Measurements from ENCODE around the gene FAM174B.

Gene FAM174B

DNA sequence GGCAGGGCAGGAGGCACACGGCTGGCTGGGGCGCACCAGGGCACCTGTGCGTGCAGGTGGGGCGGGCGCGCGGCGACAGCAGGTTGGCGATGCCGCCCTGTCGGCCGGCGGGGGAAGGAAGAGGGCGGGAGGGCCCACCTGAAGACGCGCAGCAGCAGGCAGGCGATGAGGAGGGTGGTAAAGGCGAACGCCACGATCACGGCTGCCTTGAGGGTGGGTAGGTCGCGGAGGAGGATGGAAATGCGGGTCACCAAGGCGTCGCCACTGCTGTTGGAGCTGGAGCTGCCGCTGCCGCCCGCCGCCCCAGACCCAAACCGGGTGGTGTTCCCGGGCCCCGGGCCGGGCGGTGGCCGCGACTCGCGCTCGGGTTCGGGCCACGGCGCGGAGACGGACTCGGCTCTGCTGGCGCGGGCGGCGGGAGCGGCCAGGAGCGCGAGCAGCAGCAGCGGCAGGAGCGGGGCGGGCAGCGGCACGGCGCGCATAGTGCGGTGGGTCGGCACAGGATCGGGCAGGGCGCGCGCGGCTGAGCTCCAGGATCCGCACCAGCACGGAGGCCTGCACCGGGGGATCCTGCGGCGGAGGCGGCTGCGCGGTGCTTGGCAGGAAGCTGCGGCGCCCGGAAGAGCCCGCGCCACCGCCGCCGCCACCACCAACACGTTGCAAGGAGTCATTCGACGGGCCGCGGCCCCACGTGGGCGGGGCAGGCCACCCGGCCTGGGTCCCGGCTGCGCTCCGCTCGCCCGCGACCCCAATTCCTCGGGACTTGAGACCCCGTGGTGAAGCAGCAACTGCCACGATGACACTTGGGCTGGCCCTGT, at the start of gene FAM174B:
TSS of gene FAM174B (minus strand) at position 598 of the 818 bp plus-strand sequence.
- in situ Hi-C loops (cut with MboI; ENCODE audit: low sequenced_read_pairs) = no loop called here

GRCh38 chr15:92696096-92696495, 40.5 kb upstream of the FAM174B start:
- in situ Hi-C loops (cut with MboI; ENCODE audit: low sequenced_read_pairs) = no loop called here

GRCh38 chr15:92693691-92694331, 38.2 kb upstream of the FAM174B start:
- in situ Hi-C loops (cut with MboI; ENCODE audit: low sequenced_read_pairs) = no loop called here

GRCh38 chr15:92690395-92690794, 34.8 kb upstream of the FAM174B start:
- in situ Hi-C loops (cut with MboI; ENCODE audit: low sequenced_read_pairs) = no loop called here

GRCh38 chr15:92687746-92688145, 32.2 kb upstream of the FAM174B start:
- in situ Hi-C loops (cut with MboI; ENCODE audit: low sequenced_read_pairs) = no loop called here

- in situ Hi-C loops (cut with MboI; ENCODE audit: low sequenced_read_pairs) = no loop called here
Measured at GRCh38 chr15:92687195-92687602, 31.6 kb upstream of the FAM174B start.

DNA sequence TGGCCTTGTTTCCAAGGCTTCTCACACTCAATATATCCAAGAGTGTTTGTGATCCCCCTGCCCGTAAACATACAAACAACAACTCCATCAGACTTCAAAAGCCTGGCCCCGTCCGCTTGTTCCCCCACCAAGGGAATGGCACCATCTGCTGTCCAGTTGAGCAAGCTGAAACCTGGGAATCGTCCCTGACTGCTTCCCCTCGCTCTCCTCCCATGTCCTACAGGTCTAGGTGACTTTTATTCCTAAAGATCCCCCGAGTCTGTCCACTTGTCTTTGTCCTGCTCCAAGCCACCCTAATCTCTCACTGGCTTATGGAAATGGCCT, 27.9 kb upstream of the FAM174B start:
- in situ Hi-C loops (cut with MboI; ENCODE audit: low sequenced_read_pairs) = no loop called here

GRCh38 chr15:92682741-92683510, 27.4 kb upstream of the FAM174B start:
- in situ Hi-C loops (cut with MboI; ENCODE audit: low sequenced_read_pairs) = no loop called here

DNA sequence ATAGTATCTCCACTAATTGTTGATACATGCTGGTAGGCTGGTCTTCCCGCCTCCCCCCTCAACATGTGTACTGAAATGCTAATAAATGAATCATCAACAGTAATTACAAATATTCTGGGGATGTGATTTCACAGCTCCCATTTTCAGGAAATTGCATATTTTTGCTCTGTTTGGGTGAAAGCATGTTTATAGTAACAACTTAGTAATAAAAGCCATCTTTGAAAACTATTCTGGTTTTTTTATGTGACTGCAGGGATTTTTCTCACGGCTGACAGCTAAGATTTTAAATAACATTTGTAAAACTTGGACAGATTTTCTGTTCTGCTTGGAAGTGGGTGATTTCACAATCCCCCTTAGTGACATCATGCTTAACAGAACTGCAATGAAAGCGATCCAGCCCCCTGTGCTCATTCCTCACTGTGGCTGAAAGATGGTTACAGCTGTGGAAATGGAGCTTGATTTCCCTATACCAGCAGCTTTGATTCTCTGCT, 25.6 kb upstream of the FAM174B start:
- in situ Hi-C loops (cut with MboI; ENCODE audit: low sequenced_read_pairs) = no loop called here

DNA sequence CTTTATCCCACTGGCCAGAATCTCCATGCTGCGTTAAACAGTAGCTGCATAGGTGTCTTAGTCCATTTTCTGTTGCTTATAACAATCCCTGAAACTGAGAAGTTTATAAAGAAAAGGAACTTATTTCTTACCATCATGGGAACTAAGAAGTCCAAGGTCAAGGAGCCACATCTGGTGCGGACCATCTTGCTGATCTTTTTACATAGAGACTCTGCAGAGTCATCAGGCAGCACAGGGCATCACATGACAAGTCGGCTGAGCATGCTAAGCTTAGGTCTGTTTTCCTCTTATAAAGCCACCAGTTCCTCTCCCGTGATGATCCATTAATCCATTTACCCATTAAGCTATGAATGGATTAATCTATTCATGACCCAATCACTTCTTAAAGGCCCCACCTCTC, 22.4 kb upstream of the FAM174B start:
- in situ Hi-C loops (cut with MboI; ENCODE audit: low sequenced_read_pairs) = no loop called here

DNA sequence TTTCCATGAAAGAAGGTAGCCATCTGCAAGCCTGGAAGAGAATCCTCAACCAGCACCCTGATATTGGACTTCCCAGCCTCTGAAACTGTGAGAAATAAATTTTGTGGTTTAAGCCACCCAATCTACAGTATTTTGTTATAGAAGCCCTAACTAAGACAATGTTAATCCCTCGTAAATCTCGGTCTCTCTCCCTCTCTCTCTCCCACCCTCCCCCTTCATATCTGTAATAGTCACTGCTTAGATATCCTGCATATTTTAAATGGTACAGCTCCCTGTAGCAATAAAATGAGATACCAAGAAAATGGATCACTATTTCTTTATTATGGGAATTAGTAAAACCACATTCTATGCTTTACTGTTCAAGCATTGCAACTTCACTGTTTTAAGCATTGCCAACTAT, 21.0 kb upstream of the FAM174B start:
- in situ Hi-C loops (cut with MboI; ENCODE audit: low sequenced_read_pairs) = no loop called here

GRCh38 chr15:92675485-92675884, 19.9 kb upstream of the FAM174B start:
- in situ Hi-C loops (cut with MboI; ENCODE audit: low sequenced_read_pairs) = no loop called here

DNA sequence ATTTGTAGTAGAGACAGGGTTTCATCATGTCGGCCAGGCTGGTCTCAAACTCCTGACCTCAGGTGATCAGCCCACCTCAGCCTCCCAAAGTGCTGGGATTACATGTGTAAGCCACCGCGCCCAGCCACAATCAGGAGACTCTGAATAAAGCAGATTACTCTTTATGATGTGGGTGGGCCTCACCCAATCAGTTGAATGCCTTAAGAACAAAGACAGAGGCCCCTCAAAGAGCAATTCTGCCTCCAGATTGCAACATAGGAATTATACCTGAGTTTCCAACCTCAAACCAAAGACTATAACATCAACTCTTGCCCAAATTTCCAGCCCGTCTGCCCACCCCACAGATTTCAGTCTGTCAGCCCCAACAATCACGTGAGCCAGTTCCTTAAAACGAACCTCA, 18.8 kb upstream of the FAM174B start:
- in situ Hi-C loops (cut with MboI; ENCODE audit: low sequenced_read_pairs) = no loop called here

- in situ Hi-C loops (cut with MboI; ENCODE audit: low sequenced_read_pairs) = no loop called here
Measured at GRCh38 chr15:92672102-92672501, 16.5 kb upstream of the FAM174B start.

GRCh38 chr15:92671406-92671805, 15.8 kb upstream of the FAM174B start:
- in situ Hi-C loops (cut with MboI; ENCODE audit: low sequenced_read_pairs) = no loop called here

DNA sequence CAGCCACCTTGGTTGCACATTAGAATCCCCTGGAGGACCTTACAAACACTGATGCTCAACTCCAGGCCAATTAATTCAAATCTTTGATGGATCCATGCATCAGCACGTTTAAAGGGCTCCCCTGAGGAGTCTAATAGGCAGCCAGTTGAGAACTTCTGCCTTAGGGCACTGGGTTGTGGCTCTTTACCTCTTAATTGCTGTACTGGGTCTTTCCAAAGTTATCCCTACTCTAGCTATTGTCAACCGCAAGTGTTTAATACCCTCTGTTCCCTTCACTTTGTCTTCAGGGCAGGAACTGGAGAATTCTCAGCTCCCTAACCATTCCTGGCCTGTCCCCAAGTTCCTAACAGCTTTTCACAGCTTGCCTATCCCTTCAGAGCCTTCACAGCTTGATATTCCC, 15.0 kb upstream of the FAM174B start:
- in situ Hi-C loops (cut with MboI; ENCODE audit: low sequenced_read_pairs) = no loop called here

DNA sequence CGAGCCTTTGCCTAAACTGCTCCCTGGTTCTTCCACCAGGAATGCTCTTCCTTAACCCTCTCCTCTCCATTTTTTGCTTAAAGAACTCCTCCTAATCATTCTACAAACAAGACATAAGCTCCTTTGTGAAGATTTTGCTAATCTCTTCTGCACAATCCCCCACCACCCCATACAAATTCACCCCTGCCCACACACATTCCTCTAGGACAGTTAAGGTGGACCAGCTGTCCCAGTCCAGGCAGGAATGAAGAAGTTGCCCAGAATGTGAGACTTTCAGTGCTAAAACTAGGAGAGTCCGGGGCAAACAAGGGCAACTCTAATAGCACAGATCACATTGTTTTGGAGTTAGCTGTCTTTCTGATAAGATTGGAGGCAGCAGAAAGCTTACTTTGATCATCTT, 13.9 kb upstream of the FAM174B start:
- in situ Hi-C loops (cut with MboI; ENCODE audit: low sequenced_read_pairs) = no loop called here

DNA sequence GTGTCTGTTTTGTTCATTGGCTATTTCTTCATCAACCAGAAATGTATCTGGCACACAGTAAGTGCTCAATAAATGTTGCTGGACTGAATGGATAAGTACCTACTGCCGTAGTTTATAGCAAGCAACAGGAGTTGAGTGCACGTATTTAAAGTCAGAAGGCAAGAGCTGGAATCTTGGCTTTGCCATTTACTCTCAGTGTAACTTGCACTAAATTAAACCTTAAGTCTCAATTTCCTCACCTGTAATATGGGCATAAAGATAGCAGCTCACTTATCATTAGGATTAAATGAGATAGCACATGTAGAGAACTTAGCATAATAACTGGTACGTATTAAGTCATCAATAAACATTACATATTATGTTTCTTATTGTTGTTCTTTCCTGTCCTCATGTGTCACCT, 13.0 kb upstream of the FAM174B start:
- in situ Hi-C loops (cut with MboI; ENCODE audit: low sequenced_read_pairs) = no loop called here

GRCh38 chr15:92667970-92668485, 12.5 kb upstream of the FAM174B start:
- in situ Hi-C loops (cut with MboI; ENCODE audit: low sequenced_read_pairs) = no loop called here

DNA sequence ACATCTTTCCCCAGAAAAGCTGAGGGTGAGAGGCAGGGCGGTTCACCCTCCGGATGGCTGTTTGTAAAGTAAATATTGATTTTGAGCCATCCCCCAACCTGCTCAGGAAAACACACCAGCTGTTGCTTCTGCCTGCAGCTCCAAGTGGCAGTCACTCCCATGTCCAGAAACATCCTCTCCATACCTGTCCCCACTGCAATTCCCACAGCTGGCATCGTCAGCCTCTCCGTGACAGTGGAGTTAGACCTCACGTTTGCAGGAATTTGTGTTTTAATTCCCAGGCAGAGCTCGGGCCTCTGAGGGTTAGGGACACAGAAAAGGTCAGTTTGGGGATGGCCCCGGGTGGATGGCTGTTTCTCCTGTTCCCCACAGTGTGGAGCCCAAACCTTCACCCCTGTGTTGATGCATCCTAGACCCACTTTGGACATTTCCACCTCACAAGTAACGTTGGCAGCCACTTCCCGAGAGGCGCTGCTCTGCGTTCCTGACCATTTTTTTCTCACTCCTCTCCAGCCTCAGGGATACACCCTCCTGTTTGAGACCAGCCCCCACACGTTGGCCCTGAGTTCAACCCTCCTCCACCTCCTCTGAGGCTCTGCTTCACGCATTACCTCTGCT, 11.8 kb upstream of the FAM174B start:
- in situ Hi-C loops (cut with MboI; ENCODE audit: low sequenced_read_pairs) = no loop called here

DNA sequence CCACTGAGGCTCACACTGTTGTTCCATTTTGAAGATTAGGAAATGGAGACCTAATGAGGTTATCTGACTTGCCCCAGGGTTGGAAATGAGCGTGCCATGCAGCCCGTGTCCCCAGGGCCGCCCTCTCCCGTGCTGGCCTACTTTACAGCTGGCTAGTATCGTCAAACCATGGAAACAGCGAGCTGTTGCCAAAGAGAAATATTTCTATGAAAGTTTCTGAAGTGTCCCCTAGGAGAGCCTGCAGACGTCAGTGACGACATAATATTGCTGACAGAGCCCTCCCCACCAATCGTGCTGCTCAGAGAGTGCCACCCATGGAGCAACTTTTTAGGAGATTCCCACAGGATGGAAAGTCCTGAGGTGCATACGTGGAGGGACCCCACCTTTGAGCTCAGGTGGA, 11.2 kb upstream of the FAM174B start:
- in situ Hi-C loops (cut with MboI; ENCODE audit: low sequenced_read_pairs) = no loop called here

All from HL-60/S4 treated with phorbol 12-myristate 13-acetate at 8.2 ng/mL for 4 days and 3 days (cell line).